GM12878 (cell line): Measurements from ENCODE around the gene CREB3.

Experiments used
- CEBPB ChIP-seq, 2 experiments: fragments of 150-350 bp in 1 of 2; IDR thresholded peaks; 2 replicates each; pipeline ENCODE4 v1.6.1; 2012 to 2014; ENCODE audit warnings: low read depth in 2 of 2, low read length in 2 of 2, borderline replicate concordance in 1 of 2, inconsistent platforms in 1 of 2
- CTCF ChIP-seq, 3 experiments: IDR thresholded peaks in 2 of 3; conservative IDR thresholded peaks in 1 of 3; 2 replicates each; pipeline ENCODE4 v1.5.1; 2011; ENCODE audit warnings: low read depth in 3 of 3, low read length in 3 of 3, mild to moderate bottlenecking in 3 of 3, control low read depth in 2 of 3, moderate library complexity in 2 of 3, inconsistent platforms in 1 of 3, mixed read lengths in 1 of 3; ENCODE audit not compliant: control insufficient read depth in 2 of 3, insufficient read depth in 1 of 3; ENCODE audit errors: extremely low read depth in 1 of 3
- EP300 ChIP-seq, 2 experiments: fragments of 150-350 bp in 1 of 2; IDR thresholded peaks; 2 replicates each; pipeline ENCODE4 v1.6.1; 2011 to 2012; ENCODE audit warnings: low read depth in 2 of 2, low read length in 2 of 2, borderline replicate concordance in 1 of 2, improper control_type of control experiment in 1 of 2, inconsistent platforms in 1 of 2; ENCODE audit not compliant: control insufficient read depth in 1 of 2
- NBN ChIP-seq: fragments of 450-650 bp; IDR thresholded peaks from 2 replicates; pipeline ENCODE4 v1.6.1; 2016
- NR2F1 ChIP-seq: fragments of 450-650 bp; conservative IDR thresholded peaks from 2 replicates; pipeline ENCODE4 v1.6.1; 2017; ENCODE audit warnings: mild to moderate bottlenecking
- POLR2A ChIP-seq: IDR thresholded peaks from 2 replicates; pipeline ENCODE4 v1.6.1; 2011; ENCODE audit warnings: low read depth, mild to moderate bottlenecking, low read length
- POLR2AphosphoS2 ChIP-seq: IDR thresholded peaks from 2 replicates; pipeline ENCODE4 v1.6.1; 2011; ENCODE audit warnings: low read depth, mild to moderate bottlenecking, low read length, improper control_type of control experiment, moderate library complexity
- RAD21 ChIP-seq: IDR thresholded peaks from 2 replicates; pipeline ENCODE4 v1.6.1; 2011; ENCODE audit warnings: mild to moderate bottlenecking, low read depth, low read length, moderate library complexity; ENCODE audit not compliant: insufficient read depth
- RCOR1 ChIP-seq: conservative IDR thresholded peaks from 2 replicates; pipeline ENCODE4 v1.6.1; 2012; ENCODE audit warnings: low read depth, low read length, improper control_type of control experiment
- REST ChIP-seq: IDR thresholded peaks from 2 replicates; pipeline ENCODE4 v1.6.1; 2012; ENCODE audit warnings: mild to moderate bottlenecking, low read depth, low read length
- SMAD1 ChIP-seq: fragments of 450-650 bp; IDR thresholded peaks from 2 replicates; pipeline ENCODE4 v1.6.1; 2018; ENCODE audit warnings: mild to moderate bottlenecking, low read depth; ENCODE audit not compliant: partially characterized antibody
- SP1 ChIP-seq: IDR thresholded peaks from one replicate; pipeline ENCODE4 v1.6.1; 2011; ENCODE audit warnings: low read depth, low read length

GRCh38 chr9:35738186-35738585 is 5.7 kb downstream of the CREB3 start:
- TF ChIP-seq SP1 (no peak), CTCF (IDR thresholded peaks at IDR 0.05 in 2 of 3, conservative IDR thresholded peaks at IDR 0.05 in 1 of 3; ENCODE audit: control insufficient read depth in 2 of 3, extremely low read depth in 1 of 3, insufficient read depth in 1 of 3, low read depth in 3 of 3, low read length in 3 of 3) (no peak), POLR2A (no peak; the same call in 1 of the 2 replicates), SMAD1 (no peak), RAD21 (no peak), CEBPB (IDR thresholded peaks at IDR 0.05; ENCODE audit: borderline replicate concordance in 1 of 2, low read depth in 2 of 2, low read length in 2 of 2) (no peak), REST (no peak), RCOR1 (no peak), NBN (no peak), POLR2AphosphoS2 (no peak), EP300 (IDR thresholded peaks at IDR 0.05; ENCODE audit: borderline replicate concordance in 1 of 2, control insufficient read depth in 1 of 2, low read depth in 2 of 2, low read length in 2 of 2) (no peak), NR2F1 (no peak)
